H1 (cell line): ENCODE results near the gene PDGFB. TPM values are rescaled to one million over a fixed set of nuclear protein-coding genes. Genes with fewer than 3 reads are reported as not detected.

Experiments used
- BCL11A ChIP-seq, 2 experiments: IDR thresholded peaks; one replicate each; pipeline ENCODE4 v1.6.1; 2011; ENCODE audit warnings: low read depth in 2 of 2, low read length in 2 of 2, mild to moderate bottlenecking in 2 of 2
- CHD2 ChIP-seq: IDR thresholded peaks from 2 replicates; pipeline ENCODE4 v1.6.1; 2012; ENCODE audit warnings: low read length, improper control_type of control experiment
- EGR1 ChIP-seq: IDR thresholded peaks from 2 replicates; pipeline ENCODE4 v1.6.1; 2011; ENCODE audit warnings: low read depth, low read length, borderline replicate concordance
- HDAC2 ChIP-seq, 2 experiments: fragments of 300-600 bp in 1 of 2; sonication (generic) in 1 of 2; IDR thresholded peaks; 2 replicates each; pipeline ENCODE4 v1.6.1; 2011 to 2012; ENCODE audit warnings: low read depth in 2 of 2, low read length in 2 of 2, mild to moderate bottlenecking in 2 of 2, moderate library complexity in 2 of 2, borderline replicate concordance in 1 of 2, inconsistent platforms in 1 of 2
- POU5F1 ChIP-seq: IDR thresholded peaks from 2 replicates; pipeline ENCODE4 v1.6.1; 2011; ENCODE audit warnings: low read depth, mild to moderate bottlenecking, low read length, moderate library complexity
- SIN3A ChIP-seq, 2 experiments: IDR thresholded peaks in 1 of 2; conservative IDR thresholded peaks in 1 of 2; 2 replicates each; pipeline ENCODE4 v1.6.1; 2011 to 2012; ENCODE audit warnings: low read length in 2 of 2, improper control_type of control experiment in 1 of 2, low read depth in 1 of 2, mild to moderate bottlenecking in 1 of 2
- SP4 ChIP-seq: IDR thresholded peaks from 2 replicates; pipeline ENCODE4 v1.6.1; 2012; ENCODE audit warnings: low read length, inconsistent platforms
- TAF7 ChIP-seq: optimal IDR thresholded peaks from 2 replicates; pipeline ENCODE3; 2011; ENCODE audit warnings: low read depth, mild to moderate bottlenecking, inconsistent platforms, low read length, moderate library complexity, borderline replicate concordance
- TBP ChIP-seq: IDR thresholded peaks from 2 replicates; pipeline ENCODE4 v1.6.1; 2011; ENCODE audit warnings: low read depth, low read length, improper control_type of control experiment
- TCF12 ChIP-seq: IDR thresholded peaks from 2 replicates; pipeline ENCODE4 v1.6.1; 2011; ENCODE audit warnings: low read depth, mild to moderate bottlenecking, low read length
- polyA plus RNA-seq, 7 experiments: library from polyadenylated mRNA; depleted of rRNA in 3 of 7; stranded (reverse) in 5 of 7; unstranded in 2 of 7; fragments of >200 nt in 5 of 7; fragments of 200-250 nt in 2 of 7; gene quantifications; 1 replicate in 5 of 7; 2 replicates in 1 of 7; 4 replicates in 1 of 7; pipeline versions ENCODE4 v1.2.1 to v1.2.3, GENCODE V29; 2011 to 2013; ENCODE audit warnings: missing spikeins in 2 of 7, mixed read lengths in 2 of 7
- total RNA-seq: library from RNA; stranded (reverse); fragmentation: NEBNext Ultra II Directional; extraction: Animal tissue kit (Norgen Biotek cat#: 25700); gene quantifications from 2 replicates; pipeline ENCODE4 v1.2.1, GENCODE V29; 2021

The PDGFB gene
- total and polyA plus RNA-seq, 2 of the 8 experiments (the other 6 are each of a cell fraction or from before 2014, with no cell fraction given) = 3.9 to 8.5 TPM

DNA sequence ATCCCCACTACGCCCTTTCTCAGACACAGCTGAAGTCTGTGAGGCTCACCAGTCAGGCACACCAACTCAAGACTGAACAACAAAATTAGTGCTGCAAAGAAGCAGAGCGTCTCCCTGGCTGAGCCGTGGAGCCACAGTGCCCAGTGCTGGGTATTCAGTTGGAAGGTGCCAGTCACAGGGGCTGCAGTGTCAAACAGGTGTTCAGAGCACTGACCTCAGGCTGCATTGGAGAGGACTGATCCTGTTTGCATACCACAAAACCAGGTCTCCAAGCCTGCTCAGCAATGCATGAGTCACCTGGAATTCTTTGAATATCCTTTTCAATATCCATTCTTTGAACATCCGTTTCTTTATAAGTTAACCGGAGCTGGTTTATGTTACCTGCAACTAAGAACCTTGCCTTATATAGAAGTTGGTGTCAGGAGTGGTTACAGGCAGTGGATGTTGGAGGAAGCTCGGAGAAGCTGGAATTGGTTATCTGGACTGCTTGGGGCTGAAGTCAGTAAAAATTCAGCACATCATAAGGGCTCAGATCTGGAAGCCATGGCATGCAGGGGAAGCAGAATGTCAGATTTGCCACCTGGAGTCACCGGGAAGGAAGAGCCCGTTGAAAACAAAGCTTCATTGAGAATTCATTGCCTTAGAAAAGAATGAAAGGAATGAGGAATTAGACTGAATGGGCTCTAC lies 30.3 kb downstream of the PDGFB start (continued):
- TF ChIP-seq TBP (peak; percentile 58; the same call in 1 of the 2 replicates), HDAC2 (IDR thresholded peaks at IDR 0.05; ENCODE audit: borderline replicate concordance in 1 of 2, low read depth in 2 of 2, low read length in 2 of 2) (no peak), EGR1 (no peak), CHD2 (no peak; the same call in 1 of the 2 replicates), TCF12 (peak; percentile 79; the same call in 1 of the 2 replicates), SIN3A (conservative IDR thresholded peaks at IDR 0.05 in 1 of 2, IDR thresholded peaks at IDR 0.05 in 1 of 2; ENCODE audit: low read depth in 1 of 2, low read length in 2 of 2) (peak in 1 of 2 experiments; percentile 50; a peak in 1 of 4 replicates), POU5F1 (no peak), SP4 (no peak), BCL11A (IDR thresholded peaks at IDR 0.05; ENCODE audit: low read depth in 2 of 2, low read length in 2 of 2) (no peak), TAF7 (peak; percentile 42)
